Tongue (tissue), 2 donors: ENCODE measurements around the gene ME3. TPM values are rescaled to one million over a fixed set of nuclear protein-coding genes. Genes with fewer than 3 reads are reported as not detected.
A peak's percentile ranks its signal among the peaks of the same experiment; 100 is the strongest.

Experiments
- DNase-seq: peaks from one replicate; pipeline ENCODE4 v3.0.0-alpha.2; 2015
- total RNA-seq: library from RNA; depleted of rRNA; stranded (reverse); fragments of >200 nt; gene quantifications from one replicate; pipeline ENCODE4 v1.2.3, GENCODE V29; 2014

ME3 gene
- total RNA-seq, 1 donor from 2014 or later = 18.2 TPM

DNA sequence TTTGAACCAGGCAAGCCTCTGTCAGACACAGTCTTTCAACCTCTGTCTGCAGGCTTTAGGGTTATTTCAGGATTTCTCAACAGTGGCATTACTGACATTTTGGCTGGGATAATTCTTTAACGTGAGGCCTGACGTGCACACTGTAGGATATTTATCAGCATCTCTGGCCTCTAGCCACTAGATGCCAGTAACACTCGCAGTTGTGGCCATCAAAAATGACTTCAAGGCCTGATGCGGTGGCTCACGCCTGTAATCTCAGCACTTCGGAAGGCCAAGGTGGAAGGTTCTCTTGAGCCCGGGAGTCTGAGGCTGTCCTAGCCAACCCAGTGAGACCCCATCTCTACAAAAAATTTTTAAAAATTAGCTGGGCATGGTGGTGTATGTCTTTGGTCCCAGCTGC, 184.7 kb downstream of the ME3 start:
- DNase-seq = no peak

DNA sequence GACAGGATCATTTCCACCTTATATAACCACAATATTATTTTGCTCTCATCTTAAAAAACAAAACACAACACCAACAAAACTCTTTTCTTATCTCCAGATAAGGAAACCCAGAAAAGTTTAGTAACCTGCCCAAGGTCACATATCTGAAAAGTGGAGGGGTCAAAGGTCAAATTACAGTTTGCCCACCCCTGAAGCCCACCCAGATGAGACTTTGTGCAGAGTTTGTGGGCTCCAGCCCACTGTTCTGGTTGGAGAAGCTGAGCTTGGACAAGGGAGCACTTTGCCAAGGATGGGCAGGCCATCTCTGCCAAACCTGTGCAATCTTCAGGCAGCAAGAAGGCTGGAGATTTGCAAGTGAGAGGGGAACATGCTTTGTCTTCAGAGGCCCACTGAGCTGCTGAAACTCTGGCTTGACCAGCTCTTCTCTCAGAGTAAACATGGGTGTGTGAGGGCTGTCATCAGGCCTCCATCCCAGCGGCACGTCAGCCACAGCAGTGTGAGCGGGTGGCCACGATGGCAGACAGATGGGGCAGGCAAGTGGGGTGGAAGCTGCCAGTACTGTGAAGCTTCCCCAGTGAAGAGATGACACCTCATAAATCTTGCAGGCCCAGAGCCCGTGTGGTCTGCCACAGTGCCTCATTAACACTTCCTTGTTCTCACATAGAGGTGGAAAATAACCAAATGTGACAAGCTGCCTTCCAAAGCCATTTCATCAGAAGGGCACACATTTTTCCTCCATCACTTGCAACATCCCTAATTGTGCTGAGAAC, 186.0 kb downstream of the ME3 start:
- DNase-seq = no peak

DNA sequence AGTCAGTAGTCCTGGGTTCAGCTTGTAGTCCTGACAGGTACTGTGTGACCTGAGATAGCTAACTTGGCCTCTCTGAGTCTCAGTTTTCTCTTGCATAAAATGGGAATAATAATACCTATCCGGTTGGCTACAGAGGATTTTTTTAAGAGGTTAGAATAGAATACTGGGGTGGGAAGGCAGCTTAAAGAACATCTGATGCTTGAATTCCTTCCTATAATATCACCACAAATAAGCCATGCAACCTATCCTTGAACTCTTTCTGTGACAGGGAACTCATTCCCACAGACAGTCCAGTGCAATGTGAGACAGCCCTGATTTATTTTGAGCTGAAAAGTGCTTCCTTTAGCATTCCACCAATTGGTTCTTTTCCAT, 187.6 kb downstream of the ME3 start:
- no peak for DNase-seq

- peak; percentile 48 for DNase-seq
These were observed 188.2 kb downstream of the ME3 start for GRCh38 chr11:86483940-86484794.

DNA sequence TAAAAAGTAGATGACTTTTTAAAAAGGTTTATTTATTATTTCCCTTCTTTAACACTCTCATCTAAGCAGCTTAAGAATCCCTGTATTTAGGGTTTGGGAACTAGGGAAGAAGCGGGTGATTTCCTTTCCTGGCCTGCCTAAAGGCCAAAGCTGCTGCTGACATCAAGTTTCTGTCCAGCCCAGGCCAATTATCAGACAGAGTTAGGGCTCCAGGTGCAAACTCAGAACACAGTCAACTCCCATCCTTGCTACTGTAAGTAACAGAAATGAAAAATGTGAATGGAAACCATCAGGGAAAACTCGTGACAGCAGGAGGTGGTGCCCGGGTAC, 188.8 kb downstream of the ME3 start:
- DNase-seq = no peak

- no peak for DNase-seq
These were observed 189.7 kb downstream of the ME3 start for GRCh38 chr11:86482692-86483091.

DNA sequence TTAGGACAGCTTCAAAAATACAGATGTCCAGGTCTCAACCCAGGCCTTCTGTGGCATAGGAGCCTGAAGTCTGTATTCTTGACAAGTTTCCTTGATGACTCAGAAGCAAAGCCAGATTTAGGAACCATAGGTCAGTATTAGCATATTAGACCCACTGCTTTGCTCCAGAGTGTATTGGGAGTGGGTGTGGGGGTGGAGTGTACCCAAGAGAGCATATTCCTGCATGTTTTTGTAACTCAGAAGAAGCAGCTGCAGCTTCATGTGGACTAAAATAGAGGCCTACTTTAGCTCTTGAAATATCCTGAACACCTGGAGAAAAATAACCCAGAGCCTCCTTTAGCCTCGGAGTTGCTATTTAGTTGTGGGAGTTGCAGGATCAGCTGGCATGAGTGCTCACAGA, 191.0 kb downstream of the ME3 start:
- DNase-seq = peak; percentile 51

- DNase-seq = no peak
These were observed 194.1 kb downstream of the ME3 start for GRCh38 chr11:86478348-86478747.

GRCh38 chr11:86477495-86478155, 194.8 kb downstream of the ME3 start:
- DNase-seq = no peak

DNA sequence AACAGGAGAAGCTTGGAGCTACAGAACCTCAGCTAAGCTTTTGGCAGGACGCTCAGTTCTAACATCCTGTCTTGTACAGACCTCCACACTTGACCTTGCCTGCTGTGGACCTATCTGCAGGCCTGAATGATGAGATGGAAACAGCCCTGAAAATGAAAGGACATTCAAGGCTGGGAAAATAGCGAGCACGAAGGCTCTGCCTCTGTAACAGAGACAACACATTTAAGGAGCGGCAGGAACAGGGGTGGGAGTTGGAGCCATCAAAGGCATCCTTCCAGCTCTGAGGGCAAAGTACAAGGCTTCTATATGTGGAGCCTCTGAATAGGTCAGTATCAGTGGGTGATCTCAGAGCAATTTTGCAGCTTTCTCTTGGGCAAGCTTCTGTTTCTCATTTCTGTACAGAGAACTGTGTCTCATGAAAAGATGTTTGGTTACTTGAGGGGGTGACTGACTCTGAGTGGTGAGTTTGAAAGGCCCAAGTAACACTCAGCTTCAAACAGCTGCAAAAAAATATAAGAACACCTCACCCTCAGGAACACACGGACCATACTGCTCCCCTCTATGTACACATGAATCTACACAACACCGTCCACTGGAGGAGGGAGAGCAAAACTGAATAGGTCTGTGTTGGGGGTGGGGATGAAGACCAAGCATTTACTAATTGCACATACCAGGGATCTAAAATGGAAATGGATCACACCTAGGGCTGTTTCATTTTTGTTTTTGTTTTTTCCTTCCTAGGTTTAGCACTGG, 196.1 kb downstream of the ME3 start:
- DNase-seq = peak; percentile 49

GRCh38 chr11:86475027-86475426, 197.4 kb downstream of the ME3 start:
- DNase-seq = no peak

DNA sequence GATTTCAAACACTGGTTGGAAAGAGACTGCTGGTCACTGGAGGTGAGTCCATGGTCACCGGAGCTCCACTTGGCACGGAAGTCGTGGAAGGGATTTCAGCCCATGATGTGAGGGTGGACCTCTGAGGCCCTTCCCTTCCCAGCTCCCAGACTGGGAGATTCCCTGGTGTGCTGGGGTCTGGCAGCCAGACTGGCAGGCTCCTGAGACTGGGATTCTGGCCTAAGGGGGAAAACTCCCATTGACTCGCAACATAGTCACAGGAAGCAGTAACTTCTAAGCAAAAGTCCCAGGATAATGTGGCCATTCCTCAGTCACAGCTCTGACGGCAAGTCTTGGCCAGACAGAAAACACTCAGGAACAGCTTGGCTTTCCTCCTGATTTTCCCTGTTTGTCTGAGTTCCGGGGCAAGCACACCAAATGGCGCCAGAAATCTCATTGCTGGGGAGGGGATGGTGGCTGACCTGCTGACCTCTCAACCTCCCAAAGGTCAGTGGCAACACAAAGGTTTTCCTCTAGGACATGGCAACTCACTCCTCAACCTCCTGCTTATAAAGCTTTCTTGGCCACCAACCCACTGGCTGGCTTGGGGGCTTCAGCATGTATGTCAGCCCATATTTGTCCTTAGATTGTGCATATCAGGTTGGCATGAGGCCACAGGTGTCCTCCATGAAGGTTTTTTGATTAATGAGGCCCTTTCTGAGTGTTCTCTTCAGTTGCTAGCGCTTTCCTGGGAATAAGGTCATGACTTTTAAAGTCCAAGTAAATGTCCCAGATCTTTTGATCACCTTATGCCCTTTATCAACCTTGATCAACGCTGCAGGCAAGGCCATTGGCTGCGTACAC, 198.2 kb downstream of the ME3 start:
- no peak for DNase-seq

GRCh38 chr11:86469491-86470388, 202.7 kb downstream of the ME3 start:
- DNase-seq = no peak

DNA sequence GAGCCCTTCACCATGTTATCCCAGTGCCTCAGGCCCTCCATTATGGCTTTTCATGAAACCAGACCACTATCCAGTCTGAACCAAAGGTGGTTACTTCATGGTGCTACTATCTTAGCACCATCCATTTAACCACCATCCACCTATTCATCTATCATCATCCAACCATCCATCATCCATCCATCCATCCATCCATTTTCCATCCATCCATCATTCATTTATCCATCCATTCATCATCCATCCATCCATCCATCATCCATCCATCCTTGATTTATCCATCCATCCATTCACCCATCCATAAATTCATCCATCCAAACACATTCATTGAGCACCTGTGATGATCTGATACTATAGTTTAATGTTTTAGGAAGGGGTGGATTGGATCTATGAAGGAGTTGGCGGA, 204.2 kb downstream of the ME3 start:
- no peak for DNase-seq

DNA sequence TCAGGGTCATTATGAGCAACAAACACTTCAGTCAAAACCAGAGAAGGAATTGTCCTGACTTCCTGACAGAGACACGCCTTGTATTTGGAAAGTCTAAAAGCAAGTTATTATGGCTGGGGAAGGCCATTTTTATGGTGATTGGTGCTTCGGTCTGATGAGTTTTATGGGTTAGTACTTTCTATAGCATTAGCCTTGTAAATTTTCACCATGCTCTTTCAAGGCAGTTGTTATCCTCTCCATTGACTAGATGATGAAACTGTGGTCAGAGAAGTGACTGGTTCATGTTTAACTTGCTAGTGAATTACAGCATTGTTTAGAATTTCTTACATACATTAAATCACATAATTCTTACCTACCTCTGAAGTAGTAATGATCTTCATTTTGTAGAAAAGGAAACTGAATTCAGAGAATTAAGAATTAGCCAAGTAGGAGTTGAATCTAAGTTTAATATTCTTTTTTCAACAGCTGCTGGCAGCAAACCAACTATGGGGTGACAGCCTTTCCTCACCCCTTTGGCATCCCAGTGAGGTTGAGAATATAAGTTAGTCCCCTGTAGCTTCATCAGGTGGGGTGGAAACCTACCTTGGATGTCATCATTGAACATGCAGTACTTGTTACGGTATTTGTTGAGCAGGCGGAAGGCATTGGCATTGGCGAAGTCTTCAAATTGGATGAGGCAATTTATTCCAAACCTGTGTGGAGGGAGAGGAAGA, 207.8 kb downstream of the ME3 start:
- no peak for DNase-seq

DNA sequence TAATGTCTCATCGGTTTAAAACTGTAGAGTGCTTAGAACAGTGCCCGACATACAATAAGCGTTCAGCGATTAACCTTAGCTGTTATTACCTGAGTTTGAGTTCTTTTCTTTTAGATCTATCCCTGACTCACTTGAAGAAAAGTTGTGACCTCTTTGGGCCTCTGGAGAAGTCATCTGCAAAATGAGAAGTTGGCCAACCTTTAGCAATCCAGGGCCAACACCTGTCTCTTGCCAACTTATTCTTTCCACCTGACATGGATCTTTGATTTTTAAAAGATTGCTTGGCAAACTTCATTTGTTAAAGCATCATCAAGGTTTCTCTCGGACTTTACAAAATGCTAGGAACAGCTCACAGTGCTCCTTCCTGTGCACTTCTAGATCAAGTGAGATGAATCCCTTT, 208.5 kb downstream of the ME3 start:
- DNase-seq = no peak

DNA sequence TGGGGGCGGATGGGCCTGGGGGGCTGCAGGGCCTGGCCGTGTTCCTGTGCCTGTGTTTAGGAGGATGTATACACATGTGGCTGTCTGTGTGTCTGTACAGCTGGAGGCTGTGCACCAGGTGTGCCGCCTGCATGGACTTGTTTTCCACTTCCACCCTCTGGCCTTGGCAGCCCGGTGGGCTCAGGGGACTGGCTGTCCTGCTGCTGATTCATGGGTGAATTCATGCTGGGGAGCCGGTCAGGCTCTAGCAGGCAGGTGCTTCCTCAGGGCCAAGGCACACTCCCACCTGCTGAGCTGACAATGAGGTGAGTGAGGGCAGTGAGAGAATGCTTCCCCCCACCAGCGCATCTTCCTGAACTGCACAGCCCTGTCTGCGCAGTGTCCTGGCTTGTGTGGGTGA, 209.3 kb downstream of the ME3 start:
- DNase-seq = no peak

GRCh38 chr11:86461892-86462291, 210.5 kb downstream of the ME3 start:
- DNase-seq = no peak

GRCh38 chr11:86460461-86461385, 211.7 kb downstream of the ME3 start:
- no peak for DNase-seq
